ENCODE data around the gene ZNF670.
"Not testable (repeated sequence)": the region's sequence is repeated elsewhere in the genome, so short reads cannot be mapped to it uniquely, and the experiment has no call there.

Gene ZNF670

DNA sequence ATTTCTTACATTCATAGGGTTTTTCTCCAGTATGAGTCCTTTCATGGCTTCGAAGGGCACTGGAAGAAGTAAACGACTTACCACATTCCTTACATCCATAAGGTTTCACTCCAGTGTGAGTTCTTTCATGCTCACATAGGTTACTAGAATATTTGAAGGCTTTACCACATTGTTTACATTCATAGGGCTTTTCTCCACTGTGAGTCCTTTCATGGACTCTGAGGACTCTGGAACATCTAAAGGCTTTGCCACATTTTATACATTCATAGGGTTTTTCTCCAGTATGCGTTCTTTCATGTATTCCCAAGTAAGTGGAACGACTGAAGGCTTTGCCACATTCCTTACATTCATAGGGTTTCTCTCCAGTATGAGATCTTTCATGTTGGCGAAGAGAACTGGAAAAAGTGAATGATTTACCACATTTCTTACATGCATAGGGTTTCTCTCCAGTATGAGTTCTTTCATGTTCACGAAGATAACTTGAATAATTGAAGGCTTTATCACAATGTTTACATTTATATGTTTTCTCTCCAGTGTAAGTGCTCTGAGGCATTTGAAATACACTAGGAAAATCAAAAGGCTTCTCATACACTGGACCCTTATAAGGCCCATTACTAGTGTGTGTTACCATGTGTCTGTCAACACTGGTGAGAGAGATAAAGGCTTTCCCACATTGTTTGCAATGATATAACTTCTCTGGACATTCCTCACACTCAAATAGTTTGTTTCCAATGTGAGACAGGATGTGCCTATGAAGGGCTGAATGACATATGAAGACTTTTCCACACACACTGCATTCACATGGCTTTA is 40.9 kb downstream of the ZNF670 start:
- H3K27ac ChIP-seq: no peak overlapping the region
- H3K4me3 ChIP-seq (ENCODE audit: low read depth, low read length): no peak overlapping the region
- peaks cover 50% of the 10 kb centered on the region for H3K36me3 ChIP-seq
- no peak for DNase-seq
- H3K9me3 ChIP-seq (ENCODE audit: severe bottlenecking): peaks cover 33% of the 10 kb centered on the region
- TF ChIP-seq, protein P1, sequence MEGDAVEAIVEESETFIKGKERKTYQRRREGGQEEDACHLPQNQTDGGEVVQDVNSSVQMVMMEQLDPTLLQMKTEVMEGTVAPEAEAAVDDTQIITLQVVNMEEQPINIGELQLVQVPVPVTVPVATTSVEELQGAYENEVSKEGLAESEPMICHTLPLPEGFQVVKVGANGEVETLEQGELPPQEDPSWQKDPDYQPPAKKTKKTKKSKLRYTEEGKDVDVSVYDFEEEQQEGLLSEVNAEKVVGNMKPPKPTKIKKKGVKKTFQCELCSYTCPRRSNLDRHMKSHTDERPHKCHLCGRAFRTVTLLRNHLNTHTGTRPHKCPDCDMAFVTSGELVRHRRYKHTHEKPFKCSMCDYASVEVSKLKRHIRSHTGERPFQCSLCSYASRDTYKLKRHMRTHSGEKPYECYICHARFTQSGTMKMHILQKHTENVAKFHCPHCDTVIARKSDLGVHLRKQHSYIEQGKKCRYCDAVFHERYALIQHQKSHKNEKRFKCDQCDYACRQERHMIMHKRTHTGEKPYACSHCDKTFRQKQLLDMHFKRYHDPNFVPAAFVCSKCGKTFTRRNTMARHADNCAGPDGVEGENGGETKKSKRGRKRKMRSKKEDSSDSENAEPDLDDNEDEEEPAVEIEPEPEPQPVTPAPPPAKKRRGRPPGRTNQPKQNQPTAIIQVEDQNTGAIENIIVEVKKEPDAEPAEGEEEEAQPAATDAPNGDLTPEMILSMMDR (IDR thresholded peaks at IDR 0.05; ENCODE audit: low read depth, low read length): no peak
- no peaks in the 10 kb centered on the region for H3K27me3 ChIP-seq (ENCODE audit: insufficient read depth, low read depth, severe bottlenecking)

DNA sequence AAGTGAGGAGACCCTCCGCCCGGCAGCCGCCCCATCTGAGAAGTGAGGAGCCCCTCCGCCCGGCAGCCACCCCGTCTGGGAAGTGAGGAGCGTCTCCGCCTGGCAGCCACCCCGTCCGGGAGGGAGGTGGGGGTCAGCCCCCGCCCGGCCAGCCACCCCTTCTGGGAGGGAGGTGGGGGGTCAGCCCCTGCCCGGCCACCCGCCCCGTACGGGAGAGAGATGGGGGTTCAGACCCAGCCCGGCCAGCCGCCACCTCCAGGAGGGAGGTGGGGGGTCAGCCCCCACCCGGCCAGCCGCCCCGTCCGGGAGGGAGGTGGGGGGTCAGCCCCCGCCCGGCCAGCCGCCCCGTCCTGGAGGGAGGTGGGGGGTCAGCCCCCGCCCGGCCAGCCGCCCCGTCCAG is 46.3 kb downstream of the ZNF670 start:
- Histone ChIP-seq H3K9me3 (ENCODE audit: severe bottlenecking) (peaks cover 40% of the 10 kb centered on the region), H3K36me3 (peaks cover 28% of the 10 kb centered on the region)
- not testable (repeated sequence) for H3K27me3 ChIP-seq (ENCODE audit: insufficient read depth, low read depth, severe bottlenecking); DNase-seq; H3K27ac ChIP-seq; H3K4me3 ChIP-seq (ENCODE audit: low read depth, low read length)

All from WERI-Rb-1 (cell line).